Measurements from ENCODE around the gene ZAP70. TPM values are rescaled to one million over a fixed set of nuclear protein-coding genes. Genes with fewer than 3 reads are reported as not detected.
"Not testable (repeated sequence)": the region's sequence is repeated elsewhere in the genome, so short reads cannot be mapped to it uniquely, and the experiment has no call there.

ZAP70 gene
- total RNA-seq, 1 experiment from 2014 or later, result not detected

DNA sequence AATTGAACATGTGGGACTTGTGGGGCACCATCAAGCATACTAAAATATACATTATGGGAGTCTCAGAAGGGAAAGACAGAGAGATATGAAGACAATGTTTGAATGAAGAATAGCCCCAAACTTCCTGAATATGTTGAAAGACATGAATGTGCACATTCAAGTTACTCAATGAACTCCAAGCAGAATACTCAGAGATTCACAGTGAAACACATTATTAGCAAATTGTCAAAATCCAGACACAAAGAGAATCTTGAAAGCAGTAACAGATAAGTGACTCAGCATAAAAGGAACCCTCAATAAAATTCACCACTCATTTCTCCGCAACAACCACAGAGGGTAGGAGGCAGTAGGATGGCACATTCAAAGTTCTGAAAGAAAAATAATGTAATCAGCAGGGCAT is 35.1 kb upstream of the ZAP70 start:
- no TSS peak for BruUV-seq (replicated peaks)
- Mint-ChIP-seq H3K4me1 (ENCODE audit: low read depth, unreplicated experiment) (no peaks in the 10 kb centered on the region), H3K4me3 (ENCODE audit: low read depth, unreplicated experiment) (no peak overlapping the region), H3K27me3 (ENCODE audit: unreplicated experiment) (no peaks in the 10 kb centered on the region), H3K9me3 (ENCODE audit: low read depth, unreplicated experiment) (no peaks in the 10 kb centered on the region), H3K36me3 (ENCODE audit: insufficient read depth, unreplicated experiment) (no peaks in the 10 kb centered on the region), H3K27ac (ENCODE audit: unreplicated experiment) (no peak overlapping the region)
- TF ChIP-seq, protein P1, sequence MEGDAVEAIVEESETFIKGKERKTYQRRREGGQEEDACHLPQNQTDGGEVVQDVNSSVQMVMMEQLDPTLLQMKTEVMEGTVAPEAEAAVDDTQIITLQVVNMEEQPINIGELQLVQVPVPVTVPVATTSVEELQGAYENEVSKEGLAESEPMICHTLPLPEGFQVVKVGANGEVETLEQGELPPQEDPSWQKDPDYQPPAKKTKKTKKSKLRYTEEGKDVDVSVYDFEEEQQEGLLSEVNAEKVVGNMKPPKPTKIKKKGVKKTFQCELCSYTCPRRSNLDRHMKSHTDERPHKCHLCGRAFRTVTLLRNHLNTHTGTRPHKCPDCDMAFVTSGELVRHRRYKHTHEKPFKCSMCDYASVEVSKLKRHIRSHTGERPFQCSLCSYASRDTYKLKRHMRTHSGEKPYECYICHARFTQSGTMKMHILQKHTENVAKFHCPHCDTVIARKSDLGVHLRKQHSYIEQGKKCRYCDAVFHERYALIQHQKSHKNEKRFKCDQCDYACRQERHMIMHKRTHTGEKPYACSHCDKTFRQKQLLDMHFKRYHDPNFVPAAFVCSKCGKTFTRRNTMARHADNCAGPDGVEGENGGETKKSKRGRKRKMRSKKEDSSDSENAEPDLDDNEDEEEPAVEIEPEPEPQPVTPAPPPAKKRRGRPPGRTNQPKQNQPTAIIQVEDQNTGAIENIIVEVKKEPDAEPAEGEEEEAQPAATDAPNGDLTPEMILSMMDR (IDR thresholded peaks at IDR 0.05; ENCODE audit: unreplicated experiment), result no peak
- no peak for DNase-seq
- intact Hi-C loops (cut with micrococcal nuclease; ENCODE audit: unreplicated experiment), result no loop called here
- CTCF ChIA-PET, result no interaction called here

DNA sequence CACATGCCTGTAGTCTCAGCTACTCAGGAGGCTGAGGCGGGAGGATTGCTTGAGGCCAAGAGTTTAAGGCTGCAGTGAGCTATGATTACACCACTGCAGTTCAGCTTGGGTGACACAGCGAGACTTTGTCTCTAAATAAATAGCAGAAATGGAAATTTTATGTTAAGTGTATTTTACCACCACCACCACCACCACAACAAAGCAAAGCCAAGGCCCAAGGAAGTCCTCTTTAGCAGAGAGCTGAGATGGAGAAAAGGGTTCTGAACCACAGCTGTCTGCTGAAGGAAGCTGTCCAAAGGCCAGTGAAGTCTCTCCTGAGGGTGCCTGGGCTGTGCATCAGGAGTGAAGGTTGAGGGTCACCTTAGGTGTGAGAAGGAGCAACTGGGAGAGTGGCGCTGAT is 26.1 kb upstream of the ZAP70 start:
- H3K27me3 Mint-ChIP-seq (ENCODE audit: unreplicated experiment), result not testable (repeated sequence)
- CTCF ChIA-PET, result interaction anchor here (1.6 kb wide), 1 partner anchor 10 kb away, joined by 4 read pairs; no protein-coding TSS in a partner anchor

DNA sequence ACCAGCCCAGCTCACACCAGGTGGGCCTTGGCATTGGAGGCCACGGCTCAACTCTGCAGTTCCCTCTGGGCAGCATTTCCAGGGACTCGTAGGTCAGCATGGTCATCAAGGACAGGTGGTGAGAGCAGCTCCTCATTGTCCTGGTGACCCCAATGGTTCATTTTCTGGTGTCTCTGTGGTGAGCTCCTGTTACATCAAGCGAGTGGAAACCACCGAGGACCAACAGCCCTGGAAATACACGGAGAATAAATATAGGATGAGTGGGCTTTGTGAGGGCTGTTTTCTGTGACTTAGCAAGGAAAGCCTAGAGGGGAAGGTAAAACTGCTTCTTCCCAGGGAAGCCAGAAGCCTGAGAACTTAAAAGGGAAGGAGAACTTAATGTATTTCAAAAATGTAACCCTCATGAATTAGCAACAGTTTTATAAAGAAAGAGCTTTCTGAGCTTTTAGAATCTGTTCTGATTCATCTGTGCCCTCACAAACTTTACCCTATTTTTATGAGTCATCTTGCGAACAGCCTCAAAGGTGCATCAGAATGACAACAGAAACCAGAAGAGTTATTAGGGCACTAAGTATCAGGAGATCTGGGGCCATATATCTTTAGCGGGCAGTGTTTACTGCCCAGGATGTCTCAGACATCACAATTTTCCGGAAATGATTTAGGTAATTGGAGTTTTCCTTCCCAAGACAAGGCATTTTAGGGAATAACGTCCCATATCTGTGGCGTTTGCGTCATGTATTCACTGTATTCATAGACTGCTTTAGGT is 25.1 kb upstream of the ZAP70 start:
- intact Hi-C loops (cut with micrococcal nuclease; ENCODE audit: unreplicated experiment), result no loop called here
- no peak for DNase-seq
- Mint-ChIP-seq H3K36me3 (ENCODE audit: insufficient read depth, unreplicated experiment) (no peaks in the 10 kb centered on the region), H3K4me3 (ENCODE audit: low read depth, unreplicated experiment) (no peak overlapping the region), H3K9me3 (ENCODE audit: low read depth, unreplicated experiment) (no peaks in the 10 kb centered on the region), H3K27me3 (ENCODE audit: unreplicated experiment) (peaks cover 9% of the 10 kb centered on the region), H3K4me1 (ENCODE audit: low read depth, unreplicated experiment) (no peaks in the 10 kb centered on the region), H3K27ac (ENCODE audit: unreplicated experiment) (no peak overlapping the region)
- TF ChIP-seq, protein P1 (IDR thresholded peaks at IDR 0.05; ENCODE audit: unreplicated experiment), result no peak
- CTCF ChIA-PET, result no interaction called here
- no TSS peak for BruUV-seq (replicated peaks)

More for the DNA sequence above, 26.1 kb upstream of the ZAP70 start:
- H3K4me1 Mint-ChIP-seq (ENCODE audit: low read depth, unreplicated experiment); H3K9me3 Mint-ChIP-seq (ENCODE audit: low read depth, unreplicated experiment); intact Hi-C loops (cut with micrococcal nuclease; ENCODE audit: unreplicated experiment); H3K36me3 Mint-ChIP-seq (ENCODE audit: insufficient read depth, unreplicated experiment); BruUV-seq (replicated peaks); H3K27ac Mint-ChIP-seq (ENCODE audit: unreplicated experiment); H3K4me3 Mint-ChIP-seq (ENCODE audit: low read depth, unreplicated experiment); DNase-seq: not testable (repeated sequence)

DNA sequence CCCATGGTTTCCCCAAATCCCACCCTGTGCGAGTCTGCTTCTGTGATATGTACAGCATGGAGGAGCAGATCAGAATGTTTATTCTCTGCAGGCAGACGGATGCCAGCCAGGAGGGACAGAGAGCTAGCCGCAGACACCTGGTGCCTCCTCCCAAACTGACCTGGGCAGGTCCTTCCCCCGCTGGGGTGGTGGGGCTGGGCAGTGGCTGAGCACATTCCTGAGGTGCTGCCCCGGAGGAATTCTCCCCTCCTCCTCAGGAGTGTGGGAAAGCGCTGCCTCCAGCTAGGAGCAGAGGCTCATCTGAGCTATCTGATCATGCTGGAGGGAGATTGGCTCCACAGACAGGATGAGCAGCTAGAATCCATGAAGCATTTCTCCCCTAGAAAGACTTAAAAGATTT is 22.2 kb upstream of the ZAP70 start:
- intact Hi-C loops (cut with micrococcal nuclease; ENCODE audit: unreplicated experiment), result no loop called here
- Mint-ChIP-seq H3K27me3 (ENCODE audit: unreplicated experiment) (peaks cover 20% of the 10 kb centered on the region), H3K4me3 (ENCODE audit: low read depth, unreplicated experiment) (no peak overlapping the region), H3K36me3 (ENCODE audit: insufficient read depth, unreplicated experiment) (no peaks in the 10 kb centered on the region), H3K27ac (ENCODE audit: unreplicated experiment) (no peak overlapping the region), H3K9me3 (ENCODE audit: low read depth, unreplicated experiment) (peaks cover 3% of the 10 kb centered on the region), H3K4me1 (ENCODE audit: low read depth, unreplicated experiment) (peaks cover 8% of the 10 kb centered on the region)
- no TSS peak for BruUV-seq (replicated peaks)
- DNase-seq, result no peak
- TF ChIP-seq, protein P1 (IDR thresholded peaks at IDR 0.05; ENCODE audit: unreplicated experiment), result no peak
- CTCF ChIA-PET, result interaction anchor here (1.1 kb wide), 1 partner anchor 101 kb away, joined by 3 read pairs; no protein-coding TSS in a partner anchor

DNA sequence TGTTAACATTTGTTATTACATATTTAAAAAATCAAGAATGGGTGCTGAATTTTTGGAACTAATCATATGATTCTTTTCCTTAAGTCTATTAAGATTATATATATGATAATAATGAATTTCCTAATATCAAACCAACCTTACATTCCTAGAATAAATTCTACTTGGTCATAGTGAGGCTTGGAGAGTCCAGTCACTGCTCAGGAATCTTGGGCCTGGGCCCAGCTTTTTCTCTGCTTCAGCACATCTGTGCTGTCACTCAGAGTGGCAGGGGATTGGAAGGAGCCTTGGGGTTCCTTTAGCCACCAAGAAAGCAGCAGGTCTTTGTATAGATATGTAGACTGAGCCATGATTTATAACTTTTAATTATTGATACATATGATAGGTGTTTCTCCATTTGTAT is 19.9 kb upstream of the ZAP70 start:
- DNase-seq, result no peak
- peaks cover 28% of the 10 kb centered on the region for H3K27me3 Mint-ChIP-seq (ENCODE audit: unreplicated experiment)
- TF ChIP-seq, protein P1 (IDR thresholded peaks at IDR 0.05; ENCODE audit: unreplicated experiment), result no peak
- no peak overlapping the region for H3K4me3 Mint-ChIP-seq (ENCODE audit: low read depth, unreplicated experiment)
- CTCF ChIA-PET, result no interaction called here
- BruUV-seq (replicated peaks), result no TSS peak
- H3K36me3 Mint-ChIP-seq (ENCODE audit: insufficient read depth, unreplicated experiment), result no peaks in the 10 kb centered on the region
- peaks cover 8% of the 10 kb centered on the region for H3K4me1 Mint-ChIP-seq (ENCODE audit: low read depth, unreplicated experiment)
- intact Hi-C loops (cut with micrococcal nuclease; ENCODE audit: unreplicated experiment), result no loop called here
- H3K27ac Mint-ChIP-seq (ENCODE audit: unreplicated experiment), result no peak overlapping the region
- H3K9me3 Mint-ChIP-seq (ENCODE audit: low read depth, unreplicated experiment), result peaks cover 3% of the 10 kb centered on the region

Measured in Calu3 (cell line).